Stimulated activated CD4-positive, alpha-beta T cell treated with anti-CD3 and anti-CD28 coated beads, Interleukin-1b, Interleukin-23, amount 100 ng/mL, for 1 hour (primary cell): Measurements from ENCODE around the gene TXNDC2.
"Not testable (repeated sequence)": the region's sequence is repeated elsewhere in the genome, so short reads cannot be mapped to it uniquely, and the experiment has no call there.

Experiments used
- DNase-seq, 2 donors: peaks; one replicate each; pipeline ENCODE4 v3.0.0-alpha.2; 2020; ENCODE audit warnings: low read depth in 2 of 2

Gene TXNDC2

DNA sequence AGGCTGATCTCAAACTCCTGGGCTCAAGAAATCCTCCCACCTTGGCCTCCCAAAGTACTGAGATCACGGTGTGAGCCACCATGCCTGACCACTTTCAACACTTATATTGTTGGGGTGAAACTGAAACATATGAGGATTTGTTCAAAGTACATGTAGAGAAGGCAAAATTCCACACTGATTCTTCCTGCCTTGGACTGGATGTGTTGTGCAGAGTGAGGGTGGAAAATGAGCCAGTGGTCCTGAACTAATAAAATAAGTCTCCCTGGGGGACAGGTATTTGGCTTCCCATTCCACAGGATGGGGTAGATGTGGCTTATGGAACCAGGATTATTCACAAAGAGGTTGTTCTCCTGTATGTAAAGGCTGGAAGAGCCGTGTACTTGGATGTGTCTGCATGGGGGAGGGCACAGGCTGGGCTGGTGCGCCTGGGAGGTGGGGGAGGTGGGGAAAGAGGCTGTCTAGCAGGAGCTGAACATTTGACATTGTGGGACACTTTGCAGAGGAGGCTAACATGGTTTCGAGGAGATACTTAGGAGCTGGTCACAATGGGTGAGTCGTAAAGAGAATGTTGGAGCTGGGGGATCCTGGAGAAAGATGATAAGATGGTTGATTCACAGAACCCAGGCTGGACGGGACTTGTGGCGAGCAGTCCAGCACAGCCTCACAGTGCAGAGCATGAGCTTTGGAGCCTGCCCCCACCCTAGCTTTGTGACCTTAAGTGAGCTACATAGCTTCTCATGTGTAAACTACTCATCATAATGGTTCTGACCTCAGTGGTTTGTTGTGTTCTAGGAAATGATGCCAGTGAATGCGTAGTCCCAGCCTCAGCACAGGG, at the start of gene TXNDC2:
TSS of gene TXNDC2 (plus strand) at position 804 of the 835 bp plus-strand sequence. CDS start 708 bp downstream, outside the sequence.
- no peak for DNase-seq

DNA sequence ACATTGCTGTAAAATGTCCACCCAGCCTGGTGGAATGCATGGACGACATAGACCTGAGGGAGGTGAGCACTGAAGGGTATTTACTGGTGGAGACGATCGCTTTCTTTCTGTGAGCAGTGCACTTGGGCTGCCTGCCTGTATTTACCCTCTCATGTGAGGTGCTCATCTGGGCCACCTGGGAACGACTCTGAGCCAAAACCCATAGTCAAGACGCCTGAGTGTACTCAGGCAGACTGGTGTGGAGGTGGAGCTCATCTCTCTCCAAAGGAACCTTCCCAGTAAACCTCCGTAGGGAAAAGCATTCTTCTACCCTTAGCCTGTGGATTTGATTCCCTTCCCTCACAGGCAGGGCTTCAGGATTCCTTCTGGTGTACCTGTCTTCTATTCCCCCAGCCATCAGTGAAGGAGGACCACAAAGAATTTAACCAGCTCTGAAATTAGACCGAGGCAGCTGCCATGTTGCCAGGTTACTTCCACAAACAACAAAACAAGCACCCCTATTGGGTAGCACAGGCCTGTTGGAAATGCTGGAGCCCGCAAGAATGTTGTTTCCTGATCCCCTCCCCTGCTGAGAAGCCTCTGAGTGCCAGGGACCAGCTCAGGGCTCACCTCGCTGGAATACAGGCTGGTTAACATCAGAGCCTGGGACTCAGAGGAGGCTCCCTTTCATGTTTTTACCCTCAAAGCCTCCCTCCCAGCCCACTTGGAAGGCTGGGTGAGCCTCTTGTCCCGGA, 47.5 kb upstream of the TXNDC2 start:
- no peak for DNase-seq

DNA sequence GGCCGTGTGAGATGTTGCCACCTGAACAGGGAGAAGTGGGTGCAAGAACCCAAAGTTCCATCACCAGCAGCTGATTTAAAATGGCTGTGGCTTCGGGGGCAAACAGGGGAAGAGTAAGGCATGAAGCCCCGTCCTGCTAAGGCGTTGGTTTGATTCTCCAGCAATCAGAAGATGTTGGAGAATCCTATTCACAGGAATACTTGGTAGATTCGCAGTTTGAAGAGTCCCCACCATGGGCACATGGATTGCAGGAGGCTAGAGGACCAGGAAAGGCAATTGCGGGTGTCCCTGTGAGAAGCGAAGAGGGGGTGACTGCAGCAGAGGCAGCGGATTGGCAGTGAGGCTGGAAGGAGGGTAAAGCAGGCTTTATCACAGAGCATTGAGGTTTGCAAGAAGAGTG, 46.6 kb upstream of the TXNDC2 start:
- no peak for DNase-seq

DNA sequence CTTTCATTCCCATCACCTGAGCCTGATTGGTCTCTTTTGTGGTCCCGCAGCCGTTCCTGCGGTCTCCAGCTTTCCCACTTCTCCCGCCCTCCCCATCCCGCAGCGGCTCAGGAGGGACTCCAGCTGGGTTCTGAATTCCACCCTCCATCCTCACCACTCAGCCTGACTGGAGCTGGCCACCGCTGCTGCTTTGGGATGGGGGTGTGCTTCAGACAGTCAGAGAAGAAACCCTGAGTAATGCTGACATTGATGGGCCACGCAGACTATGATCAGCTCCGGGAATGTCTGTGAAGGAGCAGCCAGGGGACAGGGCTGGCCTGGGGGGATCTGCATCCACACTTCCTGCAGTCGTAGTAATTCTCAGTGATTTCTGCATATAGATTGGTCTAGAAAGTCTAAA, 45.9 kb upstream of the TXNDC2 start:
- DNase-seq, result no peak

DNA sequence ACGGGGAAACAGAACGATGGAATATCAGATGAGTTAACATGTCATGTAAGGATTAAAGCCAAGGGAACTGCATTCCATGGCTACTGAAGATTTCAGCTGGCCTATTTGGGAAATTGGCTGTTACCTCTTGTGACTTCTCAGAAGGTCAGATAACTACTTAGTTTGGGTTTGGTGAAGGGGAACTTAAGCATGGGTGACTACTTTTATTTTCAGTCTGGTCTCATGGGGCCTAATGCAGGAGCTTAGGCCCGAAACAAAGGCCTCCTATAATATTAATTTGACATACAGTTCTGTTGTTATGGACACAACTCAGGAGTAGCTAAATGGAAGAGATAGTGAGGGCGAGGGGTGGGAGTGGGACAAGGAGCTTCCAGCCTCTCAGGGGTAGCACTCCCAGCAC, 44.0 kb upstream of the TXNDC2 start:
- no peak for DNase-seq

DNA sequence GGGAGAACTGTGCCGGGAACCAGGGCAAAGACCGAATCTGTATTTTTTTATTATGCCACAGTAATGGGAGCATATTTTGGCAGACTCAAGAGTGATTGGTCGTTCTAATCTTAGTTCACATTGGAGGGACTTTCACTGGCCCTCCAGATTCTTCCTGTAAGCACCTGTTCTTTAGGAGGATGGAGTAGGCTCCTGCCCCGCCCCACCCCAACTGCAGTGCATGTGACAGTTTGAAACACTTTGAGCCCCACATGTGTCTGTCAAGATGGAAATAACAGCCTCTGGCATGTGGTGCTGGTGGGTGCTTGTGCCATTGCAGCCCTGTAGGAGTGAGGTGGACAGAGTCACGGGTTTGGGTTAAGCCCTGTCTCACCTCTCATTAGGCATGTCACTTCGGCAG, 43.3 kb upstream of the TXNDC2 start:
- no peak for DNase-seq

- no peak for DNase-seq
Measured at GRCh38 chr18:9845256-9845655, 40.5 kb upstream of the TXNDC2 start.

DNA sequence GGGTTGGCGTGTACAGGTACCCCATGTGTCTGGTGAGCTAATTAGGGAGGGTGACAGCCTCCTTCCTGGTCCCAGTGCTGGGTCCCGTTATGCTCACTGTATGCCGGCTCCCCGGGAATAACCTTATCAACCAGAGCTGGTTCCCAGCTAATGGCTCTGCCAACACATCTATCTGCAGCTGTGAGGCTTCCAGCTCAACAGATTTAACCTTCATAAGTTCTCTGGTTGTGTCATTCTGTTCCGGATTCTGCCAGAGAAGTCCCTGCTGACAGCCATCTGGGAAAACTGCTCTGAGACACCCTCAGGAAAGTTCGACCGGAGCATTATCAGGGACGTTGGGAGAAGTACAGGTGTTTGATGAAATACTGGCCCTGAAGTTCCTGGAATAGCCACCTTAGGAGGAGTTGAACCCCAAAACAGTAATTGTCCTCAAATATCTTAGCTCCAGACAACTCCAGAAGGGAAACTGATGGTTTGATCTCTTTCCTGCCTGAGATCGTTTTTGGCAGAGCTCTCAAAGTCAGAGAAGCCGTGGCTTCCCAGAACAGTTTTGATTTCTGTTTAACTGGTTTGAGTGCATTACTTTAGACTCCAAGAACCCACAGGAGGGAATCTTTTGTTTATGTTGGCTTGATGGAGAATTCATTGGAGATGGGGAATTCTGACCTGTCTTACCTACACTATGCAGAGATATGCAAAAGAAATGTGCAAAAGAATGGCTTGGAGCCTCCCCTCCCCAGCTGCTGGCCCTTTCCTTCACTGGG, 39.4 kb upstream of the TXNDC2 start:
- DNase-seq, result no peak

- DNase-seq, result no peak
Measured at GRCh38 chr18:9848170-9848879, 37.4 kb upstream of the TXNDC2 start.

GRCh38 chr18:9849407-9850283, 36.1 kb upstream of the TXNDC2 start:
- DNase-seq, result no peak

GRCh38 chr18:9850309-9850708, 35.5 kb upstream of the TXNDC2 start:
- no peak for DNase-seq

GRCh38 chr18:9851511-9851910, 34.3 kb upstream of the TXNDC2 start:
- no peak for DNase-seq

GRCh38 chr18:9852266-9853081, 33.3 kb upstream of the TXNDC2 start:
- DNase-seq, result no peak

- no peak for DNase-seq
Measured at GRCh38 chr18:9854801-9855676, 30.7 kb upstream of the TXNDC2 start.

DNA sequence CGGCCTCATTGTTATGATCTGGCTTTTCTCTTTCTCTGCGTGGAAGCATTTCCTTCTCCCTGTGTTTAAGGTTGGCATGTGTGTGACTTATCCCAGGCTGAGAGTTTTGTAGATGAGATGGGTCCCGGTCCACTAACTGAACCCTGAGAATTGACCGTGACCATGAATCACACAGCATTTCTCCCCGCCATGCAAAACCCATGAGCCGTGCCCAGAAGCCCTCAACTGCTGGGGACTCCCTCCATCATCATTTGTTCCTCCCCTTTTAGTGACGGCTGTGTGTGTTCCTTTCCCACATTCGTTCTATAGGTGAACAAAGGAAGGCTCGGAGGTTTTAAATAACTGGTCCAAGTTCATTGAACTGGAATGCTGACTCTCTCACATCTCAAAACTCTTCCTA, 30.1 kb upstream of the TXNDC2 start:
- no peak for DNase-seq

DNA sequence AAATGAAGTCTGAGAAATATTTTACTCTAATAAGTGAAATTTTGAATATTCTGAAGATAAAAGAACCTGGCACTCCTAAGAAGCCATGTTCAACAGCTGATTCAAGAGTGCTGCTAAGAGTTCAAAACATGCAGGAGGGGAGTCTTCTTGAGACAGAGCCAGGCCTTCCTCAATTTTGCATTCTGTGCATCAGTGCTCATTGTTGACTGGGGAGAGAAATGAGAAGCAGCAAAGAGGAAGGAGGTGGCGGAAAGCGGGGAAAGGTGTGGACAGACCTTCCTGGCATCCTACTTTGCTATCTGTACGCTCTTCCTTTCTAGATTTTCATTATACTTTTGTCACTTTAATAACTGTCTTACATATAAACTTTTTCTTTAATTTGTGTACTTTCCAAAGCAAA, 29.7 kb upstream of the TXNDC2 start:
- no peak for DNase-seq

- not testable (repeated sequence) for DNase-seq
Measured at GRCh38 chr18:9857479-9857998, 28.2 kb upstream of the TXNDC2 start.

DNA sequence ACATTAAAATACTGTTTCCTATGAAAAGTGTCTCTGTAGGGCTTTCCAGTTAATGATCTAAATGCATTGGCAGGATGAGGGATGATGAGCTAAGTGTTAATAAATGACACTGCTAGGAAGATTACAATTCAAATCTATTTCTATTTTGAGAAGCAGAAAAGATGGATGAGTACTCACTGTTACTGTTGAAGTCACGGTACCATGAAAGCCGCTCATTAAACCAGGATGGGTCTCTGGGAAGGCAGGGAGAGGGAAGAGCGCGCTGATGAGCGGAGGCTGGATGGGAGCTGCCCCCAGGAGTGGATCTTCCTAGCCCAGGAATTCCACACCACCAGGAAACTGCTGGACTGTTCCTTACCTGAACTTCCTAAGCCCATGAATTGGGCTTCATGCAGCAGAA, 27.1 kb upstream of the TXNDC2 start:
- DNase-seq, result no peak

DNA sequence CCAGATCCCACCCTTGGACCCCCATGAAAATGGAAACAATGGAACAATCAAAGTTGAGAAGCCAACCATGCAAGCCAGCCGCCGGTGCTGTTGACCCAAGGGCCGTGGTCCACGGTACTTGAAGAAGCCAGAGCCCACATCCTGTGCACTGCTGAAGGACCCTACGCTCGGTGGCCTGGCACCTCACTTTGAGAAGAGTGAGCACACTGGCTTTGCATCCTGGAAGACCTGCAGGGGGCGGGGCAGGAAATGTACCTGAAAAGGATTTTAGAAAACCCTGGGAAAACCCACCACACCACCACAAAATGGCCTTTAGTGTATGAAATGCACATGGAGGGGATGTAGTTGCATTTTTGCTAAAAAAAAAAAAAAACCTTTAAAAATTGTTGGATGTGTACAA, 26.5 kb upstream of the TXNDC2 start:
- DNase-seq, result no peak
